ENCODE data around the gene HTT. TPM values are rescaled to one million over a fixed set of nuclear protein-coding genes. Genes with fewer than 3 reads are reported as not detected.

HTT gene
- total and polyA plus RNA-seq, 2 of the 13 experiments (the other 11 are each of a cell fraction or from before 2014, with no cell fraction given): 17.5 to 19.5 TPM

DNA sequence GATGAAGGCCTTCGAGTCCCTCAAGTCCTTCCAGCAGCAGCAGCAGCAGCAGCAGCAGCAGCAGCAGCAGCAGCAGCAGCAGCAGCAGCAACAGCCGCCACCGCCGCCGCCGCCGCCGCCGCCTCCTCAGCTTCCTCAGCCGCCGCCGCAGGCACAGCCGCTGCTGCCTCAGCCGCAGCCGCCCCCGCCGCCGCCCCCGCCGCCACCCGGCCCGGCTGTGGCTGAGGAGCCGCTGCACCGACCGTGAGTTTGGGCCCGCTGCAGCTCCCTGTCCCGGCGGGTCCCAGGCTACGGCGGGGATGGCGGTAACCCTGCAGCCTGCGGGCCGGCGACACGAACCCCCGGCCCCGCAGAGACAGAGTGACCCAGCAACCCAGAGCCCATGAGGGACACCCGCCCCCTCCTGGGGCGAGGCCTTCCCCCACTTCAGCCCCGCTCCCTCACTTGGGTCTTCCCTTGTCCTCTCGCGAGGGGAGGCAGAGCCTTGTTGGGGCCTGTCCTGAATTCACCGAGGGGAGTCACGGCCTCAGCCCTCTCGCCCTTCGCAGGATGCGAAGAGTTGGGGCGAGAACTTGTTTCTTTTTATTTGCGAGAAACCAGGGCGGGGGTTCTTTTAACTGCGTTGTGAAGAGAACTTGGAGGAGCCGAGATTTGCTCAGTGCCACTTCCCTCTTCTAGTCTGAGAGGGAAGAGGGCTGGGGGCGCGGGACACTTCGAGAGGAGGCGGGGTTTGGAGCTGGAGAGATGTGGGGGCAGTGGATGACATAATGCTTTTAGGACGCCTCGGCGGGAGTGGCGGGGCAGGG is 568 bp downstream of the HTT start (continued):
- TF ChIP-seq ZNF512B (CRISPR knock-in tag; IDR thresholded peaks at IDR 0.05; ENCODE audit: borderline replicate concordance) (no peak), ZNF768 (CRISPR knock-in tag; IDR thresholded peaks at IDR 0.05) (no peak), ZNF431 (CRISPR knock-in tag; IDR thresholded peaks at IDR 0.05; ENCODE audit: borderline replicate concordance, low read depth) (no peak), FOSL1 (CRISPR knock-in tag; IDR thresholded peaks at IDR 0.05; ENCODE audit: borderline replicate concordance) (no peak), DMTF1 (CRISPR knock-in tag; IDR thresholded peaks at IDR 0.05) (no peak), RBFOX2 (IDR thresholded peaks at IDR 0.05; ENCODE audit: low read depth, low read length) (peak; percentile 15), ZNF776 (CRISPR knock-in tag; IDR thresholded peaks at IDR 0.05) (no peak), DNMT3B (CRISPR knock-in tag; conservative IDR thresholded peaks at IDR 0.05) (no peak), DR1 (CRISPR knock-in tag; IDR thresholded peaks at IDR 0.05) (peak; percentile 38; the same call in 1 of the 2 replicates), USF2 (IDR thresholded peaks at IDR 0.05; ENCODE audit: low read depth, low read length) (no peak), USF2 (CRISPR knock-in tag; IDR thresholded peaks at IDR 0.05; ENCODE audit: borderline replicate concordance) (no peak), RNF2 (conservative IDR thresholded peaks at IDR 0.05; ENCODE audit: low read depth) (no peak), SMARCE1 (IDR thresholded peaks at IDR 0.05; ENCODE audit: borderline replicate concordance) (no peak), SP140L (CRISPR knock-in tag; IDR thresholded peaks at IDR 0.05; ENCODE audit: borderline replicate concordance) (no peak)
- TF ChIP-seq, protein P1, sequence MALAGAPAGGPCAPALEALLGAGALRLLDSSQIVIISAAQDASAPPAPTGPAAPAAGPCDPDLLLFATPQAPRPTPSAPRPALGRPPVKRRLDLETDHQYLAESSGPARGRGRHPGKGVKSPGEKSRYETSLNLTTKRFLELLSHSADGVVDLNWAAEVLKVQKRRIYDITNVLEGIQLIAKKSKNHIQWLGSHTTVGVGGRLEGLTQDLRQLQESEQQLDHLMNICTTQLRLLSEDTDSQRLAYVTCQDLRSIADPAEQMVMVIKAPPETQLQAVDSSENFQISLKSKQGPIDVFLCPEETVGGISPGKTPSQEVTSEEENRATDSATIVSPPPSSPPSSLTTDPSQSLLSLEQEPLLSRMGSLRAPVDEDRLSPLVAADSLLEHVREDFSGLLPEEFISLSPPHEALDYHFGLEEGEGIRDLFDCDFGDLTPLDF (CRISPR knock-in tag; IDR thresholded peaks at IDR 0.05): no peak
- TF ChIP-seq, protein P2, sequence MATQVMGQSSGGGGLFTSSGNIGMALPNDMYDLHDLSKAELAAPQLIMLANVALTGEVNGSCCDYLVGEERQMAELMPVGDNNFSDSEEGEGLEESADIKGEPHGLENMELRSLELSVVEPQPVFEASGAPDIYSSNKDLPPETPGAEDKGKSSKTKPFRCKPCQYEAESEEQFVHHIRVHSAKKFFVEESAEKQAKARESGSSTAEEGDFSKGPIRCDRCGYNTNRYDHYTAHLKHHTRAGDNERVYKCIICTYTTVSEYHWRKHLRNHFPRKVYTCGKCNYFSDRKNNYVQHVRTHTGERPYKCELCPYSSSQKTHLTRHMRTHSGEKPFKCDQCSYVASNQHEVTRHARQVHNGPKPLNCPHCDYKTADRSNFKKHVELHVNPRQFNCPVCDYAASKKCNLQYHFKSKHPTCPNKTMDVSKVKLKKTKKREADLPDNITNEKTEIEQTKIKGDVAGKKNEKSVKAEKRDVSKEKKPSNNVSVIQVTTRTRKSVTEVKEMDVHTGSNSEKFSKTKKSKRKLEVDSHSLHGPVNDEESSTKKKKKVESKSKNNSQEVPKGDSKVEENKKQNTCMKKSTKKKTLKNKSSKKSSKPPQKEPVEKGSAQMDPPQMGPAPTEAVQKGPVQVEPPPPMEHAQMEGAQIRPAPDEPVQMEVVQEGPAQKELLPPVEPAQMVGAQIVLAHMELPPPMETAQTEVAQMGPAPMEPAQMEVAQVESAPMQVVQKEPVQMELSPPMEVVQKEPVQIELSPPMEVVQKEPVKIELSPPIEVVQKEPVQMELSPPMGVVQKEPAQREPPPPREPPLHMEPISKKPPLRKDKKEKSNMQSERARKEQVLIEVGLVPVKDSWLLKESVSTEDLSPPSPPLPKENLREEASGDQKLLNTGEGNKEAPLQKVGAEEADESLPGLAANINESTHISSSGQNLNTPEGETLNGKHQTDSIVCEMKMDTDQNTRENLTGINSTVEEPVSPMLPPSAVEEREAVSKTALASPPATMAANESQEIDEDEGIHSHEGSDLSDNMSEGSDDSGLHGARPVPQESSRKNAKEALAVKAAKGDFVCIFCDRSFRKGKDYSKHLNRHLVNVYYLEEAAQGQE (IDR thresholded peaks at IDR 0.05; ENCODE audit: borderline replicate concordance in 1 of 2, low read depth in 1 of 2, low read length in 2 of 2): no peak

Measured in HepG2 (cell line).